Mesenchymal stem cell (in vitro differentiated cells and primary cell): ENCODE measurements around the gene ACOX1.

Source experiments
- DNase-seq: peaks from one replicate; pipeline ENCODE4 v3.0.0-alpha.2; 2013
- H2AFZ ChIP-seq: one replicate; pipeline ENCODE4 v1.6.1; 2013; ENCODE audit warnings: low read depth, mild to moderate bottlenecking, control low read depth, inconsistent platforms, low read length, moderate library complexity
- H2AK5ac ChIP-seq: 2 replicates; pipeline ENCODE4 v1.6.1; 2013; ENCODE audit warnings: low read length, moderate library complexity, mild to moderate bottlenecking, inconsistent platforms; ENCODE audit not compliant: severe bottlenecking
- H2BK120ac ChIP-seq: one replicate; pipeline ENCODE4 v1.6.1; 2013; ENCODE audit warnings: low read depth, mild to moderate bottlenecking, inconsistent platforms, low read length, moderate library complexity
- H2BK12ac ChIP-seq, 2 experiments: one replicate each; pipeline ENCODE4 v1.6.1; 2013; ENCODE audit warnings: inconsistent platforms in 2 of 2, low read length in 2 of 2, mild to moderate bottlenecking in 2 of 2, moderate library complexity in 2 of 2, control low read depth in 1 of 2
- H2BK15ac ChIP-seq: one replicate; pipeline ENCODE4 v1.6.1; 2013; ENCODE audit warnings: mild to moderate bottlenecking, low read depth, inconsistent platforms; ENCODE audit not compliant: poor library complexity, severe bottlenecking
- H2BK5ac ChIP-seq: 2 replicates; pipeline ENCODE4 v1.6.1; 2013; ENCODE audit warnings: low read depth, mild to moderate bottlenecking, low read length, control low read depth, inconsistent platforms; ENCODE audit not compliant: poor library complexity, severe bottlenecking
- H3K14ac ChIP-seq, 2 experiments: one replicate each; pipeline ENCODE4 v1.6.1; 2013; ENCODE audit warnings: inconsistent platforms in 2 of 2, low read length in 2 of 2, control low read depth in 1 of 2, mild to moderate bottlenecking in 1 of 2, moderate library complexity in 1 of 2
- H3K18ac ChIP-seq, 2 experiments: one replicate each; pipeline ENCODE4 v1.6.1; 2013; ENCODE audit warnings: inconsistent platforms in 2 of 2, low read length in 2 of 2, control low read depth in 1 of 2, low read depth in 1 of 2, mild to moderate bottlenecking in 1 of 2
- H3K23ac ChIP-seq, 2 experiments: one replicate each; pipeline ENCODE4 v1.6.1; 2013; ENCODE audit warnings: inconsistent platforms in 2 of 2, low read length in 2 of 2, mild to moderate bottlenecking in 2 of 2, moderate library complexity in 2 of 2, control low read depth in 1 of 2
- H3K27ac ChIP-seq: 2 replicates; pipeline ENCODE4 v1.5.1; 2013; ENCODE audit warnings: mild to moderate bottlenecking, moderate library complexity, low read length, control low read depth, inconsistent platforms; ENCODE audit not compliant: poor library complexity, severe bottlenecking
- H3K27me3 ChIP-seq, 2 experiments: 2 replicates each; pipeline versions ENCODE4 v1.6.1 to v1.7.0; 2013; ENCODE audit warnings: low read length in 2 of 2, mild to moderate bottlenecking in 2 of 2, moderate library complexity in 2 of 2, control low read depth in 1 of 2, inconsistent platforms in 1 of 2; ENCODE audit not compliant: control insufficient read depth in 1 of 2, insufficient read depth in 1 of 2
- H3K36me3 ChIP-seq, 2 experiments: 2 replicates each; pipeline versions ENCODE4 v1.6.1 to v1.7.0; 2013; ENCODE audit warnings: low read length in 2 of 2, control low read depth in 1 of 2, inconsistent platforms in 1 of 2, low read depth in 1 of 2, mild to moderate bottlenecking in 1 of 2; ENCODE audit not compliant: insufficient read depth in 2 of 2, control insufficient read depth in 1 of 2
- H3K4ac ChIP-seq, 2 experiments: one replicate each; pipeline ENCODE4 v1.6.1; 2013; ENCODE audit warnings: inconsistent platforms in 2 of 2, low read length in 2 of 2, mild to moderate bottlenecking in 2 of 2, moderate library complexity in 2 of 2, control low read depth in 1 of 2, low read depth in 1 of 2
- H3K4me1 ChIP-seq: 2 replicates; pipeline ENCODE4 v1.6.1; 2013; ENCODE audit warnings: low read depth, low read length, control low read depth; ENCODE audit not compliant: control insufficient read depth, insufficient read depth
- H3K4me2 ChIP-seq: 2 replicates; pipeline ENCODE4 v1.6.1; 2013; ENCODE audit warnings: low read length, mild to moderate bottlenecking, inconsistent platforms; ENCODE audit not compliant: poor library complexity, severe bottlenecking
- H3K4me3 ChIP-seq, 2 experiments: 2 replicates each; pipeline versions ENCODE4 v1.5.1 to v1.7.0; 2013; ENCODE audit warnings: low read length in 2 of 2, mild to moderate bottlenecking in 2 of 2, control low read depth in 1 of 2, low read depth in 1 of 2; ENCODE audit not compliant: insufficient read depth in 1 of 2
- H3K79me1 ChIP-seq: replicated peaks from 2 replicates; pipeline ENCODE4 v1.6.1; 2013; ENCODE audit warnings: mild to moderate bottlenecking, control low read depth, low read length, inconsistent platforms; ENCODE audit not compliant: poor library complexity, severe bottlenecking
- H3K9ac ChIP-seq: 2 replicates; pipeline ENCODE4 v1.7.0; 2013; ENCODE audit warnings: mild to moderate bottlenecking, low read length, moderate library complexity
- H3K9me3 ChIP-seq: 2 replicates; pipeline ENCODE4 v1.7.0; 2013; ENCODE audit warnings: mild to moderate bottlenecking, low read length; ENCODE audit not compliant: control insufficient read depth
- H4K8ac ChIP-seq: one replicate; pipeline ENCODE4 v1.6.1; 2013; ENCODE audit warnings: inconsistent platforms, mild to moderate bottlenecking, low read length, moderate library complexity
- H4K91ac ChIP-seq: one replicate; pipeline ENCODE4 v1.6.1; 2013; ENCODE audit warnings: mild to moderate bottlenecking, low read length, inconsistent platforms
- WGBS: methylation state at CpG from one replicate; pipeline ENCODE4 v1.1.7; 2013; ENCODE audit warnings: mixed read lengths; 5-methylcytosine and 5-hydroxymethylcytosine counted together

The ACOX1 gene

DNA sequence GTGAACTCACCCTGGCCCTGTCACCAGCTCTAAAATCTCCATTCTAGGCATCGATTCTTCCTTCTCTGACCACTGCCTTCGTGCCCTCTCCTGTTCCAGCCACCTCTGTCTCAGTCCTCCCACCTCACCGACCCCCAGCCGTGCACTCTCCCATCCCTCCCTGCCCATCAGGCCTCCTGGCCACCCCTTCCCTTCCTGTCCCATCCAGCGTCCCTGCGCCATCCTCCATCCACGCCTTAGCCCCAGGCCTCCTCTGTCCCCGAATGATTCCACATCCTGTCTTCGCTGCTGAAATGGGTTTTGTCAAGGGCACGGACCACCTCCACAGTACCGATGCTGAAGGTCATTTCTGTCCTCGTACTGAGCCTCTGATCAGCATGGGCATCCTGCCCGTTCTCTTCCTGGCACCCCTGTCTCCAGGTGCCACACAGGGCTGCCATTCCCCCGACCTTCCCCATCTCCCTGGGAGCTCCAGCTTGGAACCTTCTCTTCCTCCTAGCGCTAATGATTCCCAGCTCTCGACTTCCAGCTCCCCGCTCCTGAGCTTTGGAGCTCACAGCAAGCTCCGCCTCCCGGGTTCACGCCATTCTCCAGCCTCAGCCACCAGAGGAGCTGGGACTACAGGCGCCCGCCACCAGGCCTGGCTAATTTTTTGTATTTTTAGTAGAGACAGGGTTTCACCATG is 84.8 kb downstream of the ACOX1 start:
- Histone ChIP-seq H2AK5ac (no peak overlapping the region), H3K4ac (peak overlapping the region in 1 of 2 experiments; percentile 9), H3K9ac (peak overlapping the region; percentile 24), H2BK12ac (no peak overlapping the region), H3K4me1 (peaks cover 28% of the 10 kb centered on the region), H3K27me3 (no peaks in the 10 kb centered on the region), H2AFZ (no peak overlapping the region), H3K27ac (no peak overlapping the region), H4K91ac (peak overlapping the region; percentile 70), H3K4me2 (no peak overlapping the region), H3K4me3 (peak overlapping the region in 1 of 2 experiments; percentile 20), H3K18ac (no peak overlapping the region), H3K14ac (no peak overlapping the region), H2BK15ac (no peak overlapping the region), H4K8ac (peak overlapping the region; percentile 69), H3K36me3 (peaks cover 46 to 53% of the 10 kb centered on the region in 2 experiments), H3K79me1 (peaks cover 25% of the 10 kb centered on the region), H3K23ac (no peak overlapping the region), H2BK5ac (no peak overlapping the region), H3K9me3 (no peaks in the 10 kb centered on the region), H2BK120ac (no peak overlapping the region)
- 89% methylated on average over 22 of the region's 22 CpGs for WGBS
- DNase-seq = no peak

DNA sequence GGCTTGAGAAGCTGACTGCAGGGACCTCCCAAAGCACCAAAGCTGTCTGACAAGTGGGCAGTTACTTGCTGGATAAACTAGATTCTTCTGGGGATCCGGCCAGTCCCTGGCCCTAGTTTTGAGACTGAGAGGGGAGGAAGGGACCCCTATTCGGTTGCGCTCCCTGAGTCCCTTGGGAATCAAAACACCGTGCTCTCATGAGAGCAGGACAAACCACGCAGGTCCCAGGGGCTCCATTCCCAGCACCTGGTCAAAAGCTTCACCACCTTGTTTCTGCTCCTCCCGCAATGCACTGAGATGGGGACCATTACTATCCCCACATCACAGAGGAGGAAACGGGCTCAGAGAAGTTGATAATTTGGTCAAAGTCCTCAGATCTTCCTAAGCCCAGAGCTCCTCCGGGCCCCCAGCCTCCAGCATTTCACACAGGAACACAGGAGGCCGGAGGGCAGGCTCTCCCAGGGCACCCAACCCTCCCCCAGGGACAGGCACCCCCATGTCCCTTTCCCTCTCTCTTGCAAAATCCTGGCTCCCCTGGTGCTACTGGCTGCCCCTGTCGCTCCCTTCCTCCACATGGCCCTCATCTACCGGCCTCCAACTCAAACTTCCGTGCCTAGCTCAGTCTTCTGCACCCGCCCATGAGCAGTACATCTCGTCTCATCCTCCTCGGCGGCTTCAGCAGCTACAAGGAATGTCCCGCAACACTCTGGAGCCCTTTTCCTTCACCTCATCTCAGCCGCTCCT is 85.5 kb downstream of the ACOX1 start:
- Histone ChIP-seq H3K4me1 (peaks cover 28% of the 10 kb centered on the region), H3K27me3 (no peaks in the 10 kb centered on the region), H4K8ac (no peak overlapping the region), H3K4ac (peak overlapping the region in 1 of 2 experiments; percentile 9), H3K27ac (no peak overlapping the region), H4K91ac (peak overlapping the region; percentile 70), H3K4me3 (no peak overlapping the region), H3K14ac (no peak overlapping the region), H2AK5ac (no peak overlapping the region), H2BK15ac (no peak overlapping the region), H3K4me2 (no peak overlapping the region), H3K23ac (no peak overlapping the region), H3K79me1 (peaks cover 22% of the 10 kb centered on the region), H2BK12ac (no peak overlapping the region), H2AFZ (no peak overlapping the region), H2BK120ac (no peak overlapping the region), H3K9ac (no peak overlapping the region), H3K36me3 (peaks cover 40 to 48% of the 10 kb centered on the region in 2 experiments), H2BK5ac (no peak overlapping the region), H3K9me3 (no peaks in the 10 kb centered on the region), H3K18ac (no peak overlapping the region)
- DNase-seq = no peak
- WGBS = 94% methylated on average over 18 of the region's 18 CpGs

DNA sequence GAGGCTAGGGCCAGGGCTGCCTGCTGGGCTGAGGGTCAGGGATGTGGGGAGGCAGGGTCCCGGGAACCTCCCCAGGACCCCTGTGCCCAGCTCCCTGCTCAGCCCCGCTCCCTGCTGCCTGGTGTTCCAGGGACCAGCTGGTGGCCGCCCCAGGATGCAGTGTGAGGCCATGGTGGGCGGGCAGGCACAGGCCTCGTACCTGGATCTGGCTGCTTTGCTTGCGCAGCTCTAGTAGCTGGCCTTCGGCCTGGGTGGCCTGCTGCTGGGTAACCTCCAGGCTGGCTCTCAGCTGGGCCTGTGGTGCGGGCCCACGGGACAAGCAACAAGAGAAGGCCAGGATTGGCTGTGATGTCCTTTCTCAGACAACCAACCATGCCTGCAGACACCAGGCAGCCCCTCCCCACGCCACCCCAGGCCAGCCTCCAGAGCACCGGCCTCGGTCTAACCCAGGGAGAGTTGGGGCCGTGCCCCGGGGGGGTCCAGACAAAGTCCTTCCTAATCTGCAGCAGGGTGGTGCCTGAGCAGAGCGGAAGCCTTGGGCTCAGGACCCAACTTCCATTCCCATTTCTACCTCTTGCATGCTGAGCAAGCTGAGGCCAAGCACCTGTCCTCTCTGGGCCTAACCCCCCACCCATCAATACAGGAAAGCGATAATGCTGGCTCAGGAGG is 86.3 kb downstream of the ACOX1 start:
- WGBS = 97% methylated on average over 16 of the region's 16 CpGs
- H2BK5ac ChIP-seq = no peak overlapping the region

More for the DNA sequence above, 86.3 kb downstream of the ACOX1 start:
- H3K18ac ChIP-seq = no peak overlapping the region
- H3K4me1 ChIP-seq = peaks cover 27% of the 10 kb centered on the region
- H3K36me3 ChIP-seq = peaks cover 33 to 42% of the 10 kb centered on the region in 2 experiments
- H3K9ac ChIP-seq = no peak overlapping the region
- H4K91ac ChIP-seq = no peak overlapping the region
- H3K14ac ChIP-seq = no peak overlapping the region
- H2AFZ ChIP-seq = no peak overlapping the region
- DNase-seq = no peak
- H3K23ac ChIP-seq = peak overlapping the region in 1 of 2 experiments; percentile 10
- H3K4me3 ChIP-seq = no peak overlapping the region
- no peak overlapping the region for H2AK5ac ChIP-seq
- no peak overlapping the region for H3K4me2 ChIP-seq
- no peak overlapping the region for H3K4ac ChIP-seq
- no peak overlapping the region for H3K27ac ChIP-seq
- H2BK120ac ChIP-seq = no peak overlapping the region
- no peak overlapping the region for H2BK12ac ChIP-seq
- H3K9me3 ChIP-seq = no peaks in the 10 kb centered on the region
- H4K8ac ChIP-seq = no peak overlapping the region
- no peaks in the 10 kb centered on the region for H3K27me3 ChIP-seq
- H3K79me1 ChIP-seq = peaks cover 22% of the 10 kb centered on the region
- H2BK15ac ChIP-seq = peak overlapping the region; percentile 44
